ENCODE data around the gene USH1C.

Gene USH1C

GRCh38 chr11:17521106-17521900 lies 22.9 kb downstream of the USH1C start:
- no peak for DNase-seq

GRCh38 chr11:17519061-17519885 lies 24.9 kb downstream of the USH1C start:
- no peak for DNase-seq

GRCh38 chr11:17518366-17518765 lies 25.9 kb downstream of the USH1C start:
- no peak for DNase-seq

GRCh38 chr11:17517186-17517585 lies 27.0 kb downstream of the USH1C start:
- DNase-seq: no peak

GRCh38 chr11:17516551-17517150 lies 27.6 kb downstream of the USH1C start:
- no peak for DNase-seq

GRCh38 chr11:17515443-17516176 lies 28.6 kb downstream of the USH1C start:
- DNase-seq: no peak

GRCh38 chr11:17514476-17514875 lies 29.7 kb downstream of the USH1C start:
- no peak for DNase-seq

GRCh38 chr11:17513853-17514252 lies 30.4 kb downstream of the USH1C start:
- no peak for DNase-seq

- no peak for DNase-seq
These were observed 32.1 kb downstream of the USH1C start for GRCh38 chr11:17512101-17512500.

- no peak for DNase-seq
These were observed 32.6 kb downstream of the USH1C start for GRCh38 chr11:17511571-17511970.

- no peak for DNase-seq
These were observed 33.6 kb downstream of the USH1C start for GRCh38 chr11:17510507-17511206.

- no peak for DNase-seq
These were observed 35.4 kb downstream of the USH1C start for GRCh38 chr11:17508791-17509190.

- DNase-seq: no peak
These were observed 35.9 kb downstream of the USH1C start for GRCh38 chr11:17508306-17508705.

- DNase-seq: no peak
These were observed 36.4 kb downstream of the USH1C start for GRCh38 chr11:17507773-17508172.

GRCh38 chr11:17506942-17507341 lies 37.3 kb downstream of the USH1C start:
- no peak for DNase-seq

GRCh38 chr11:17506314-17506713 lies 37.9 kb downstream of the USH1C start:
- DNase-seq: no peak

GRCh38 chr11:17505146-17505545 lies 39.1 kb downstream of the USH1C start:
- no peak for DNase-seq

- peak in 1 of 2 experiments; percentile 53 for DNase-seq
These were observed 39.7 kb downstream of the USH1C start for GRCh38 chr11:17504330-17505107.

GRCh38 chr11:17502630-17503029 lies 41.6 kb downstream of the USH1C start:
- no peak for DNase-seq

GRCh38 chr11:17500673-17501072 lies 43.5 kb downstream of the USH1C start:
- no peak for DNase-seq

- DNase-seq: no peak
These were observed 45.7 kb downstream of the USH1C start for GRCh38 chr11:17498475-17498874.

GRCh38 chr11:17498058-17498457 lies 46.2 kb downstream of the USH1C start:
- DNase-seq: no peak
